Mammary microvascular endothelial cell (primary cell): Measurements from ENCODE around the gene CAPS. TPM values are rescaled to one million over a fixed set of nuclear protein-coding genes. Genes with fewer than 3 reads are reported as not detected.

Experiments used
- total RNA-seq: library from RNA; depleted of rRNA; stranded (reverse); fragments of >200 nt; gene quantifications from 2 replicates; pipeline ENCODE4 v1.2.3, GENCODE V29; 2015

CAPS gene
- total RNA-seq: 0.89 and 1.3 TPM in 2 replicates

GRCh38 chr19:5913739-5914357 lies at the start of gene CAPS:
TSS of gene CAPS (plus strand) at chr19:5914254. CDS start at chr19:5914407, 153 bp downstream.

GRCh38 chr19:5903624-5904351 lies 10.3 kb upstream of the CAPS start, which contains the start of gene NDUFA11:
TSS of gene NDUFA11 (minus strand) at chr19:5903790. CDS start at chr19:5903708, 82 bp downstream.

DNA sequence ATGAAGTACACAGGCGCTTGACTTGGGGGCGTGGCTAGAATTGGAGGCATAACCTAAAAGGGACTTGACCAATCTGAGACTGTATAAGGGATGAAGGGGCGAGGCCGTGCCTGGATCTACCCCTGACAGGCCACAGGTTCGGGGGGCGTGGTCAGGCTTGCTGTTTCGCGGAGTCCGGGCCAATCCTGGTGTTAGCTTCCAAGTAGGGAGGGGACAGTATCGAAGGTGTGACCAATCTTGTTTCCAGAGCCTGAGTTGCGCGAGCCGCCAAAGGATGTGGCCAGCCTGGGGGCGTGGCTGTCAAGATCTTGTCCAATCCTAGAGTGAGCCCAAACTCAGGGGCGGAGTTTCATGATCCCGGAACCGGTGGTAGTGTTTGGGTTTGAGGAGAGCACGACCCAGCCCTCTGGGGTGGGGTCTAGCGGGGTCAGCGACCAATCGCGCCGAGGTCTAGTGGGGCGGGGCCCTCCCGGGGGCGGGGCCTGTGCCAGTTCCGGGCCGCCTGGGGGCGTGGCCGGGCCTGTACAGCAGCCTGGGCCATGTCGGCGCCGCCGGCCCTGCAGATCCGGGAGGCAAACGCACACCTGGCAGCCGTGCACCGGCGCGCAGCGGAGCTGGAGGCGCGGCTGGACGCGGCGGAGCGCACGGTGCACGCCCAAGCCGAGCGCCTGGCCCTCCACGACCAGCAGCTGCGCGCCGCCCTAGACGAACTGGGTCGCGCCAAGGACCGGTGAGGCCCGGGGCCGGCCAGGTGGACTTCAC lies 9.5 kb upstream of the CAPS start, which contains the start of gene VMAC:
Gene VMAC, plus strand, starts transcription at position 521 of the 762 bp plus-strand sequence. Its CDS starts 19 bp downstream, at position 540.

Other genes starting within 250 kb of the CAPS start
- gene MICOS13, start 233.7 kb upstream of the CAPS start, total RNA-seq: 59.6 and 66.4 TPM in 2 replicates
- gene HSD11B1L, start 233.2 kb upstream of the CAPS start, total RNA-seq: 2.6 and 4.5 TPM in 2 replicates
- gene RPL36, start 224.0 kb upstream of the CAPS start, total RNA-seq: 1,353 and 1,639 TPM in 2 replicates
- 115 and 130 TPM in 2 replicates for gene LONP1, start 194.1 kb upstream of the CAPS start, total RNA-seq
- gene CATSPERD, start 193.6 kb upstream of the CAPS start, total RNA-seq: not detected in 2 replicates
- 0.44 and 0.60 TPM in 2 replicates for gene PRR22, start 129.5 kb upstream of the CAPS start, total RNA-seq
- gene DUS3L, start 123.1 kb upstream of the CAPS start, total RNA-seq: 34.8 and 43.3 TPM in 2 replicates
- gene NRTN, start 109.2 kb upstream of the CAPS start, total RNA-seq: not detected in 2 replicates
- gene FUT6, start 74.6 kb upstream of the CAPS start, total RNA-seq: not detected in 2 replicates
- not detected in 2 replicates for gene FUT3, start 62.8 kb upstream of the CAPS start, total RNA-seq
- gene FUT5, start 43.7 kb upstream of the CAPS start, total RNA-seq: not detected in 2 replicates
- gene NDUFA11, start 10.5 kb upstream of the CAPS start, total RNA-seq: 359 and 363 TPM in 2 replicates
- gene VMAC, start 9.4 kb upstream of the CAPS start, total RNA-seq: 2.8 and 3.0 TPM in 2 replicates
- 53.2 and 63.1 TPM in 2 replicates for gene RANBP3, start 63.9 kb downstream of the CAPS start, total RNA-seq
- gene RFX2, start 196.2 kb downstream of the CAPS start, total RNA-seq: 3.1 and 3.9 TPM in 2 replicates
- gene ACSBG2, start 221.4 kb downstream of the CAPS start, total RNA-seq: not detected in 2 replicates